Transverse colon (tissue), 3 donors: ENCODE measurements around the gene ZNF146.

ENCODE experiments used
- CTCF ChIP-seq, 5 experiments: fragments of 200-600 bp in 3 of 5; fragments of 450-650 bp in 2 of 5; sonication (generic) in 3 of 5; IDR thresholded peaks; 1 replicate in 2 of 5; 2 replicates in 3 of 5; pipeline ENCODE4 v1.5.1; 2016 to 2017; ENCODE audit warnings: antibody characterized with exemption in 5 of 5, inconsistent platforms in 3 of 5, mild to moderate bottlenecking in 2 of 5, moderate library complexity in 1 of 5
- EP300 ChIP-seq: sonication (generic); formaldehyde crosslinking; IDR thresholded peaks from one replicate; pipeline ENCODE4 v1.6.1; 2017; ENCODE audit warnings: antibody characterized with exemption, low read depth
- POLR2A ChIP-seq: fragments of 450-650 bp; IDR thresholded peaks from one replicate; pipeline ENCODE4 v1.6.1; 2016; ENCODE audit warnings: antibody characterized with exemption, mild to moderate bottlenecking, moderate library complexity

GRCh38 chr19:36254848-36255247 is 39.9 kb downstream of the ZNF146 start:
- TF ChIP-seq CTCF (IDR thresholded peaks at IDR 0.05) (no peak), EP300 (no peak), POLR2A (no peak)
